ENCODE results near the gene GNAQ.
"Not testable (repeated sequence)": the region's sequence is repeated elsewhere in the genome, so short reads cannot be mapped to it uniquely, and the experiment has no call there.

The GNAQ gene

DNA sequence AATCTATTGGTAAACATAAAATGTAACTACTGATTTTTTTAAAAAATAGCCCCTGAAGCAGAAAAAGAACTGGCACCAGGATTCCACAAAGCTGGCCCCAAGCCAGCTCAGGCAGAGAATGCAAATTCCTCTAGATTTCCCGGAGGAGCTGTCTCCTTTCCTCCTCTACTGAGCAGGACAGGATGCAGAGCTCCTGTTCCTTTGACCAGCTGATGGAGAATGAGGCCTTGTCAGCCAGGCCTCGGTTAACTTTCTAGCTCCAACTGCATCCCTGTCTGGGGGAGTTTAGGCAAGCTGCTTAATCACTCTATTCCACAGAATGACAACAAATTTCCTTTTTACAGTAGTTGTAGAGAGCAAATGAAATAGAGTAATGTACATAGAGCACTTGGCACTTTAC is 155.5 kb downstream of the GNAQ start:
- no peak for DNase-seq (ENCODE audit: low read depth)

DNA sequence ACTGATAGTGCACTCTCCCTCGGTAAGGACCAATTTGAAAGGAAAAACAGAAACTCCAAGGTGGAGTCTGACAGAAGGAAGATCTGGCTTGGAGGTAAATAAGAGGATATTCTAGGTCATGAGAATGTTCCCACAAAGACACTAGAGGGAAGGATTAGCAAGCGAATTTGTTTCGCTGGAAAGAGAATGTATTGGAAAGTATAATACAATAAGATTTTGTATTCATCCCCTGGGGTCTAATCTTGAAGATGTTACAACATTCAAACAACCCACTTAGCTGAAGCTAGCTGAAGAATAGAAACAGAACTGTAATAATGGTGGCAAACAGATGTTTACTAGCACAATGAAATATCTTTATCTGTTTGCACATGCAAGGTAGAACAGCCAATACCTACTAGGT is 158.7 kb downstream of the GNAQ start:
- DNase-seq (ENCODE audit: low read depth): no peak

DNA sequence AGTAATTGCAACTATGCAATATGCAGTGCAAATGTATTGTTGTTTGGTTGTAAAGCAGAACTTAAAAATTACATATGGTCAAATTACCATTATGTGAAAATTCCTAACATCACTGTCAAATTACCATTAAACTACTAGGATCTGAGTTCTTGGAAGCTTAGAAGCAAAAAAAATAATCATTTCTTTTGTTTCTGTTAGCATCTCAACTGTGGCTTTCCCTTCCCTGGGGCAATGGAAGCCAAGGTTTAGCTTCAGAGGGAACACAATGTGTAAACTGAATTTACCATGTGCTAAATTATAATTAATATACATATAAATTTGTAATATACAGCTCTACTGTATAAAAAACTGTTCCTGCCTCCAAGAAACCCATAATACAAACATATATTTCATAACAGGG is 159.4 kb downstream of the GNAQ start:
- DNase-seq (ENCODE audit: low read depth): no peak

DNA sequence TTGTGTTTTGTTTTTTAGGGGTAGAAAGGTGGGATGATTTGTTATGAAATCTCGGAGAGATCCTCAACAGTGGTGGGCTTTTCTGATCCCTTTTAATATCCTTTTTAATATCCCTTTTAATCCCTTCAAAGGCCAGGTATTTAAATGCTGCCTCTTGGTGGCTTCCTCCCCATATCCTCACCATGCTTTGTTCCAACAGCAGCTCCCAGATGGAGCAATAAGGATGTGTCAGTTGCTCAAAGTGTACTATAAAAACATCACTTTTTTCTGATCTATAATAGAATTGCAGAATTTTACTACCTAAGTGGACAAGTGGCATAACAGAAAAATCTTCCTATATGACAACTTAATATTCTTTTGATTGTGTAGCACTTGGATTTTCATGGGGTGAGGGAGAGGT is 160.1 kb downstream of the GNAQ start:
- DNase-seq (ENCODE audit: low read depth): no peak

DNA sequence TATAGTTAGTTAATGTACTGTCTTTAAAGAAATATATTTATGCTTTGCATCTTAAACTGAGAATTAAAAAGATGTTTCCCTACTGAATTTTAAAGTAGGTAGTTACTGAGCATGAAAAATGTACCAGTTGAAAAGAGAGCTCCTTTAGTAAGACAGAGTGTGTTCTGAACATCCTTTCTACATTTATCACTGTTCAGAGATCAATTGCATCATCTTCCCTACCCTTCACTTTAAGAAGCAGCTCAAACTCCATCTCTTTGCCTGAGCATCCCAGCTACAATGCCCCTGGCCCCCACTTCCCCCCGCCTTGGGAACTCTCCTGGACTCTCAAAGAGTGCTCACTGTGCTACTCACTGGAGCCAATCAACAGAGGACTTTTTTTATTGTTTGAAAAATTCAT is 164.7 kb downstream of the GNAQ start:
- no peak for DNase-seq (ENCODE audit: low read depth)

DNA sequence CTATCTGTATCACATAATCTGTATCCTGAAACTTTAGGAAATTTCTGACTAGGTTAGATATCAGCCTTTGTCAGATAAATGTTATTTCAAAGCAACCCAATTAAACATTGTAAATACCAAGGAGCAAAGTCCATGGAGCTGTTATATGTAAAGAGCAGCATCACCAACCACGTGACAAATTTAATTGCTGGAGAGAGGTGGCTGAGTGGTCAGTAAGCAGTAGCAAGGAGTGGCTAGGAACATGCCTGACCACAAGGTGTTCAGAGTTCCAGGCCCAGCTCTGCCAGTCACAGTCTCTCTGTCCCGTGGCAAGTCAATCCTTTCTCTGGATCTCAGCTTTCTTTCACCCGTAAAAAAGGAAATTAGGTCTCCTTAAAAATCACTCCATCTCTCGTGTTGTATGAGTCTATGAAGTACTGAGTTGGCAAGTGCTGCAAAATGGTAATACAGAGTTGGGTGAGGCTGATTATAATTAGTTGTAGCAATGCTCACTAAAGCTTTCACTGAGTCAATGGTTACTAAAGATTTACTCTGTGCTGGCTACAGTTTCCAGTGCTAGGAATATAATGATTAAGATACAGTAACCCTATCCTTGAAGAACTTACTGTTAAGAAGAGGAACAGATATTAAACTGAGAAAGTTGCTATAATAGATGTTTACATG is 166.1 kb downstream of the GNAQ start:
- no peak for DNase-seq (ENCODE audit: low read depth)

DNA sequence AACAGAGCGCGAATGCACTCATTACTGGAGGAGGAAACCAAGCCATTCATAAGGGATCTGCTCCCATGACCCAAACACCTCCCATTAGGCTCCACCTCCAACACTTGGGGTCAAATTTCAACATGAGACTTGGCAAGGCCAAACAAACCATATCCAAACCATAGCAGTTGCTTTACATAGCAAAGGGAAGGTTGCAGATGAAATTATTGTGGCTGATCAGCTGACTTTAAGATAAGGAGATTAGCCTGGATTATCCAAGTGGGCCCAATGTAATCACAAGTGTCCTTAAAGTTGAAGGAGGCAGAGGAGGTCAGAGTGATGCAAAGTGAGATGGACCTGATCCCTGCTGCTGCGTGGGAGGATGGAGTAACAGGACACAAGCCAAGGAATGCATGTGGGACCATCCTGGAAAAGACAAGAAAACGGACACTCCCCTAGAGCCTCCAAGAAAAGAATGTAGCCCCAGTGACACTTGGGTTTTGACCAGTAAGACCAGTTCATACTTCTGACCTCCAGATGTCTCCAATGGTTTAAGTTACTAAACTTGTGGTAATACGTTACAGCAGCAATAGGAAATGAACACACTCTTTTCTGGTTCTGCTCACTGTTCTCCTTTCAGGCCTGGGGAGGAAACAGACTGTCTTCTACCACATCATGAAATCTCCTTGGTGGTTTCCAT is 167.3 kb downstream of the GNAQ start:
- no peak for DNase-seq (ENCODE audit: low read depth)

DNA sequence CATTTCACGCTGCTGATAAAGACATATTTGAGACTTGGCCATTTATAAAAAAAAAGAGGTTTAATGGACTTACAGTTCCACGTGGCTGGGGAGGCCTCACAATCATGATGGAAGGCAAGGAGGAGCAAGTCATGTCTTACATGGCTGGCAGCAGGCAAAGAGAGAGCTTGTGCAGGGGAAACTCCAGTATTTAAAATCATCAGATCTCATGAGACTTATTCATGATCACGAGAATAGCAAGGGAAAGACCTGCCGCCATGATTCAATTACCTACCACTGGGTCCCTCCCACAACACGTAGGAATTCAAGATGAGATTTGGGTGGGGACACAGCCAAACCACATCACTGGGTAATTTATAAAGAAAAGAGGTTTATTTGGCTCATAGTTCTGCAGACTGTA is 168.0 kb downstream of the GNAQ start:
- not testable (repeated sequence) for DNase-seq (ENCODE audit: low read depth)

DNA sequence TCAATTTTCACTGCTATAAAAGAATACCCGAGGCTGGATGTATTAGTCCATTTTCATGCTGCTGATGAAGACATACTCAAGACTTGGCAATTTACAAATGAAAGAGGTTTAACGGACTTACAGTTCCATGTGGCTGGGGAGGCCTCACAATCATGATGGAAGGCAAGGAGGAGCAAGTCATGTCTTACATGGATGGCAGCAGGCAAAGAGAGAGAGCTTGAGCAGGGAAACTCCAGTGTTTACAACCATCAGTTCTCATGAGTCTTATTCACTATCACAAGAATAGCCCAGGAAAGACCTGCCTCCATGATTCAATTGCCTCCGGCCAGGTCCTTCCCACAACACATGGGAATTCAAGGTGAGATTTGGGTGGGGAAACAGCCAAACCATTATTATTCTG is 170.7 kb downstream of the GNAQ start:
- DNase-seq (ENCODE audit: low read depth): not testable (repeated sequence)

DNA sequence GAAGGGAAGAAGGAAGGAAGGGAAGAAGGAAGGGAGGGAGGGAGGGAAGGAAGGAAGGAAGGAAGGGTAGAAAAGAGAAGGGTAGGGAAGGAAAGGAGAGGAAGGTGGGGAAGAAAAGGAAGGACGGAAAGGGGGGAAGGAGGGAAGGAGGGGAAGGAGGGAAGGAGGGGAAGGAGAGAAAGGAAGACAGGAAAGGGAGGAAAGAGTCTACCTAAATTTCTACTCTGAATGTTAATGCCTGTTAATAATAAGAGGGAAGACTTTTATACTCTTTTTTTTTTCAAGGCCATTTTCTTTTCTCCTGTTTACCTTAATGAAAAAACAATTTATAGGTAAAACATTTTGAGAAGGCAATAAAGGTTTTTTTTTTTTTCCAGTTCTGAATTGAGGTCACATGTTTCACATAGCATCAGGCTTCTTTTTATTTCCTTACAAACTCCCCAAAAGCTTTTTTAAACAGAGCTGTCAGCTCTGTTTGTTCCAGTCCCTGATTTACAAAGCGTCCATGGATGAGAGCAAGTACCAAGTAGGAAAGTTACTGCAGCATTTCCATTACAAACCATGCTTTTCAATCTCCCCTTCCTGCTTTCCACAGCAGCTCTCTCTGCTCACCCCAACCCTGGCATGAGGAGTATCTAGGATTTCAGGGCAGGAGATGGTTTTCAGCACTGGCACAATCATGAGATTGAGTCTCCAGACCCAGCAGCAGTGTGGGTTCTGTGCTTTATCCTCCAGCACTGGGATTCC is 173.9 kb downstream of the GNAQ start:
- no peak for DNase-seq (ENCODE audit: low read depth)

DNA sequence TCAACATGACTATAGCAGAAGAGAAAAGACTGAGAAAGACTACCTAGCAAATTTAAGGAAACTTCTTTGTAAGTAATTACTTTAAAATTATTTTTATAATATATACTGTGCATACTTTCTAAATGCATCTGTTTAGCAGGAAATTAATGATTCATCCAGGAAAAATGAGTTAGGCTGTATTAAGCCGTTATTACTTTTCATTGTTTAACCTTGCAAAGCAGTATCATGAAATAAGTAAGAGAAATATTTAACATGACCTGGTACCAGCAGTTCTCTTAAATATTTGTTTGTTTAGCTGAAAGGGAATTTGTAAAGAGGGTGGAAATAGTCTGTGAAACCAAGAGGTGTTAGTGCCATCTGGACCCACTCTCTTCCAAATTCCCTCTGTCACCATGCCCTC is 175.0 kb downstream of the GNAQ start:
- DNase-seq (ENCODE audit: low read depth): no peak

DNA sequence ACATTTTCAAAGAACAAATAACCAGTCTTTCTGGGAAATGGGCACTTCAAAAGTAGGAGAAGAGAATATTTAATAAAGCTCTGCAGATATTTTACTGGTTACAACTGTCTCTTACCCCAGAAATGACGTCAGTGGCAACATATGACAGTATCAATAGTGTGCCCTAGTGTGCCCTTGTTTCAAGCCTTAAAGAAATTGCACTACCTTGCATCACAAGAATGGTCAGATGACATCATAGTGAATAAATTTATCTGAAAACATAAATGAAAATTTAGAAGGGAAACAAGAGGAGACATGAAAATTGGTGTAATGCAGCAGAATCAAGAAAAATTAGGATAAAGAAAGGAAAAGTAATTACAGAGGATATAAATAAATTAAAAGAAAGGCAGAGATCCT is 176.7 kb downstream of the GNAQ start:
- DNase-seq (ENCODE audit: low read depth): no peak

DNA sequence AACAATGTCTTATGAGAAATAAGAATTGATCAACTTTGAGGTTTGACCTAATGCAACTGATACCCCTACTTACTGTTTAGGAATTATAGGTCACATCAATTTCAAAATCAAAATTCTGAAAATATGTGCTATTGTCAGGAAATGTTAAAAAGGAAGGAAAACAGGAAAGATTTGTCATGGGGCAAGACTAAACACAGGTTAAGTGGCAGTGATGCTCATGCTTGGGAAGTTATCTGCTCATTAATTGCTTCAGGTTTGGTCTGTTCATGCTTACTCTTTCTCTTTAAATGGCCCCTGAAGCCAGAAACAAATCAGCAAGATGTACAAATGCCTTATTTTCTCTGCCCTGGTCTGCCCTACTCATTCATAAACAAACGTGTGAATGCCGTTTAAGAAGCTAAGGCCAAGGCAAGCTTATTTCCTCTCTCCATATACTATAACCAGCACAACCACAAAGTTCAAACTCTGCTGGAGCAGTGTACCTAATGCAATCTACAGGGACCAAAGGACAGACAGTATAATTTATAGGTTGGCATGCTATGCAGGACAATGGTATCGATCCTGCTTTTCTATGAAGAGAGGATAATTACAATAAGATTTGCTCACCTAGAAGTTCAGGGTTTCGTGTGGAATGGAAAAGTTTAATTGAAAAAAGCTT is 177.2 kb downstream of the GNAQ start:
- no peak for DNase-seq (ENCODE audit: low read depth)

DNA sequence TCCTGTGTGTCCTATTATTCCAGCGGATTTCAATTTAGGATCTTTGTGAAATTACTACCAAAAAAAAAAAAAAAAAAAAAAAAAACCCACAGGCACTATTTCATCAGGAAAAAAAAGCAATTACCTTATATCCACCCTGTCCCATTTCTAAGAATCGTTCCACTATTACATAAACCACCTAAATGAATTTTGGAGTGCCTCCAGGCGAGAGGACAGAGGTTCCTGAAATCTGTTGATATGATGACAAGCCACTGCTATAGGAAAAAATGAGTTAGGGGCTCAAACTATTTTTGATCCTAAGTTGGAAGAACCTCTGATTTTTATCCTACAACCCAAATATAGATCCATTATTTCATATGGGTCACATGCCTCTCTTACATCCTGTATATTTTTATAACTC is 177.9 kb downstream of the GNAQ start:
- DNase-seq (ENCODE audit: low read depth): no peak

DNA sequence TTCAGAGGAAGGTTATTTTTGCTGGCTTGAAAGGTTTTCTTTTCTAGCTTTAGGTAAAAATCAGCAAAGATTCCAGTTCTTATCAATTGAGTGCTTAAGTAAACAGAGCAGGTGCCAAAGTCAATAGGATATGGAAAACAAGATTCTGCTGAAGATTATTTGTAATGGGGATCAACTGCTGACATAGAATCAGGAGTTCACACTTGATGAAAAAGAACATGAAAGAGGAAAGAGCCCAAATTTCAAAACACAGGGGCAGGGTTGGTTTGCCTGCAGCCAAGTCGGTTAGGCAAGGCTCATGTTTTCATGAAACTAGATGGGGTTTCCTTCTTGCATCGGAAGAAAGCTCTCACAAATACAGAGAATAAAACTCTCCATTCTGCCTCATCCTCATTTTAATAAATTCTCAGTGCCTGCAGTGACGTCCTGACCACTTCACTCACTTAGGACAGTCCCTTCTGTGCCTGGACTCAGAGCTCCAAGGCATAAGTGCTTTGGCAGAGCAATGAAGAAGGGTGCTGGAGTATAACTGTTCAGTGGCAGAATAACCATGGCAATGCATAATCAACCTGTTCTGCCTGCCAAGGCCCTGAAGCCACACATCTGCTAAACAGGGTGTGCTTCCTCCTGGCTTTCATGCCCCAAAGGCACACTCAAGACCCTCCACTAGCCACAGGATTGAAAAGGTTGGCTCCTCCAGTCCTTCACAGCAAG is 179.6 kb downstream of the GNAQ start:
- DNase-seq (ENCODE audit: low read depth): no peak

DNA sequence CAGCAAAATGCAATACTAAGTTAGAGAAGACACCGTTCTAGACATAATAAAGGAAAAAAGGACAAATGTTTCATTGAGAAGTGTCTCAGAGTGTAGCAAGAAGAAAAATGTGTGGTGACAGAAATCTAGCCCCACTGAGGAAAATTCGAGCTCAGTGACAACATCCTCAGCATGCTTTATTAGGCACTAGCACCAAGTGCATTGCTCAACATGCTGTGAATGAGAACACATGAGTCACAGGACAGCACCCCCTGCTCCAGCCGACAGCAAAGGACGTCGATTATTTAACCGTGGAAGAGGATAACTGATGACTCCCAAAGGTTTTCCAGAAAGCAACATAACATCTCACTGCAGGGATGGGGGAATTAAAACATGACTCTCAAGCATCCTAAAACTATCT is 182.7 kb downstream of the GNAQ start:
- no peak for DNase-seq (ENCODE audit: low read depth)

DNA sequence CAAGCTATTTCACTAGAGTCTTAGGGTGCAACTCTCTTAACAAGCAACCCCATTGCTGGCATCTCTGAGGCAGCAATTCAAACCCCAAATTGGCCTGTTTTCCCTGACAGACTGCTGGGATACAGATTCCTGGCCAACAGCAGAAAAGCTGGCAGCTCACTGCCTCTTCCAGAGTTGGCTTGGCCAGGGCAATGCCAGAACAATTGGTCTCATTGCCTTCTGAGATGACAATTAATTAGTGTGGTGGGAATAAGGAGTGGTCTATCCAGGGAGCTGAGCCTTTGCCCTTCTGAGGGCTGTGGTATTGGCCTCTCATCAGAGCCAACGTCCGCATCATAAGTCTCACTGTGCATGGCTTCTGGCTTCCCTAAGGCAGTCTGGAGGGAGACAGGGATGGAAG is 183.2 kb downstream of the GNAQ start:
- DNase-seq (ENCODE audit: low read depth): no peak

DNA sequence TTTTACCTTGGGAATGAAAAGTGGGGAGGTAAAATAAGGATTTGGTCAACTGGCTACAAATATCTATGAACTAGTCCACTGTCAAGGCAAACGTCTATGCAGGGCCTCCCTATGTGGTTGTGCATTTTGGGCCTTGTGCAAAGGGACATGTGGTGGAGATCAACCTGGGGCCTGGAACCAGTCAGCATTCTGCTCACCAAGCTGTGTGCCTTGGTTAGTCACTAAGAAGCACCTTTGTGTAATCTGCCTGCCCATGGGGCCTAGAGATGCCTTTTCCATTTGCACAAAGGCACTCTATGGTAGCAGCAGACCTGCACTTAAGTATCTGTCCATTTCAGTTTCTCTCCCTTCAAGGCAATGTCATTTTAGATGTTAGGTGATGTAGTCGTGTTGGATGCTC is 184.0 kb downstream of the GNAQ start:
- no peak for DNase-seq (ENCODE audit: low read depth)

DNA sequence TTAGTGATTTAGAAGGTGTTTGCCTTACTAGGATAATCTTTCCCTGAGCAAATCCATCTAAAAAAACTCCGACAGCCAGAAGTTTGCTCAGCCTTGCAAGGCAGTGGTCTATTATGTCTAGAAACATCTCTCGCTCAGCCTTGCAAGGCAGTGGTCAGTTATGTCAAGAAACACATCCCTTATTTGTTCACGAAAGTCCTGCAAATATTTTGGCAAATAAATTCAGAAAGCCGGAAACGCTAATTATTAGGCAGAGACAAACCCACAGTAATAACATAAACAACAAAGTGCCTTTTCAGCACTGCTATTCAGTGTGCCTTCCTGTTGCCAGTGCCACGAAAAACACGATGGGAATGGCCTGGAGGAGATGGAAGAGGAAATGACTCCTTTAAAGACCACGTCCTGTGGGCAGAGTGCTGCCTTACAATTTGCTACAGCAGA is 184.5 kb downstream of the GNAQ start:
- DNase-seq (ENCODE audit: low read depth): no peak

DNA sequence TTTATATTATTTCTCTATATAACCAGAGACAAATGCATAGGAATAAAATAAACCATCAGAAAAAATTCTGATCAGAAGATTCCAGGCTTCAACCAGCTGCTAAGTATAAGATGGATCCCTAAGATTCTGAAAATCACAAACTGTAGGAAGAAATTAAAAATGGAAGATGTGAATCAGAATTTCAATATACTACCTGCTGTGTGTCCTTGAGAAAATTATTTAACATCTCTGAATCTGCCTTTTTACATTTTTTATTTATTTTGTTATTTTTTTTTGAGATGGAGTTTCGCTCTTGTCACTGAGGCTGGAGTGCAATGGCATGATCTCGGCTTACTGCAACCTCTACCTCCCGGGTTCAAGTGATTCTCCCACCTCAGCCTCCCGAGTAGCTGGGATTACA is 187.2 kb downstream of the GNAQ start:
- no peak for DNase-seq (ENCODE audit: low read depth)

DNA sequence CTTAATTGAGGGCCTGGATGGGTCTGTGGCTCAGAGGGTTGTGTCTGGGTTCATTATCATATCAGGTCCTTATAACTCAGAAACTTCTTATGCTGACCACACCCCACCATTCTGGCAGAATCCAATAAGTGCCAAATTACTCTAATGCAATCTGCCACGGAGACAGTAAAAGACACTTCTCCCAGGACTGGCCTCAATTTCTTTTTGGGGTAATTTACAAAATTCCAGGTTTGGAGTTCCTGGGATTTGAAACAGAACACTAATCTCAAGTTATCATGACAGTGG is 187.8 kb downstream of the GNAQ start:
- DNase-seq (ENCODE audit: low read depth): no peak

DNA sequence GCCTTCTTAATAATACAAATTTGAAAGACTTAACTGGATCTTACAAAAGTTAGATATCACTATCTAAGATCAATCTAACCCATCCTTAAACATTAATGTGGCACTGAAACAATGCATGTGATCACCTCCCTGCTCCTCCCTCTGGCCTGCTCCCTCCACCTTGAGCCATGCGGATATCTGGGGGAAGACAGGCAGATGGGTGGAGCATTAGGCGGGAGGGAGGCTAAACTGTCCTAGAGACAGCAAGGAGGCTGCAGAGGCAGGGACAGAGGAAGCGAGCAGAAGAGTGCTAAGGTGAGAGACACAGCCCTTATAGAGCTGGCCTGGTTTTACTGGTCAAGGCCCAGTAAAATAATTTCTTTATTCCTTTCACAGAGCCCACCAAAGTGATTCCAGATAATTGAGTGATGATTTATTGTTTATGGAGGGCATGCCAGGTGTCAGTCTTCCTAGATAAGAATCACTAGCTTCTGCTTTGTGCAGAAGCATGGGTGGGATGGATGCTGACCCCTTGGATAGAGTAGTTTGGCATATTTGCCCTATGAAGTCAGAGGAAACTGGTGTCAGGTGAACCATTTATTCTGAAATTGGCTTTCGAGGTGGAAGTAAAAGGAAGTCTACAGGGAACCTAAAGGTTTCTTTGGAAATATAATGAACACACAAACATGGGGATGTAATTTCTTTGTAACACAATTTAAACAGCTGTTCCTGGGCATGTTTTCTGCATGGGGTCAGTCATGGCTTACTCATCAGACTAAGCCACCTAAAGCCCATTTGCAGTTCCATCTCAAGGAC is 188.3 kb downstream of the GNAQ start:
- DNase-seq (ENCODE audit: low read depth): no peak
